GM19372 (cell line): Measurements from ENCODE around the gene MINDY4.

Experiments used
- ATAC-seq: cut with Tn5 transposase; IDR thresholded peaks from one replicate; pipeline ENCODE4 v1.9.1; 2021; ENCODE audit warnings: mild to moderate bottlenecking, low read depth, moderate library complexity; ENCODE audit not compliant: unreplicated experiment

MINDY4 gene

DNA sequence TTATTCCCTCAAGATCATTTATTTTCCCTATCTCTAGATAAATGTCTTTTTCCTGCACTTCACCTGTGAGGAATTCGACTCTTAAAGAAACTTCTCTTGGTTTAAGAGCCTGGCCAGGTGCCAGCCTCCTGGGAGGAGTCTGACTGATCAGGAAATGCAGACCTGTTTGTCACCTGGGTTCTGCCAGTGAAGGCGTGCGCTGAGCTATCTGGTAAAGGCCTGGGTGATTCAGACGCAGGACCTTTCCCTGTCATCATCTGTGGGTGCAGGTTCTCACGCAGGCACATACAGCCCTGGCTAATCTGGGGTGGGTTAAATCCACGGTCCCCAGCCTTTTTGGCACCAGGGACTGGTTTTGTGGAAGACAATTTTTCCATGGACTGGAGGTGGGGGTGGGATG, 75.2 kb downstream of the MINDY4 start:
- no peak for ATAC-seq

DNA sequence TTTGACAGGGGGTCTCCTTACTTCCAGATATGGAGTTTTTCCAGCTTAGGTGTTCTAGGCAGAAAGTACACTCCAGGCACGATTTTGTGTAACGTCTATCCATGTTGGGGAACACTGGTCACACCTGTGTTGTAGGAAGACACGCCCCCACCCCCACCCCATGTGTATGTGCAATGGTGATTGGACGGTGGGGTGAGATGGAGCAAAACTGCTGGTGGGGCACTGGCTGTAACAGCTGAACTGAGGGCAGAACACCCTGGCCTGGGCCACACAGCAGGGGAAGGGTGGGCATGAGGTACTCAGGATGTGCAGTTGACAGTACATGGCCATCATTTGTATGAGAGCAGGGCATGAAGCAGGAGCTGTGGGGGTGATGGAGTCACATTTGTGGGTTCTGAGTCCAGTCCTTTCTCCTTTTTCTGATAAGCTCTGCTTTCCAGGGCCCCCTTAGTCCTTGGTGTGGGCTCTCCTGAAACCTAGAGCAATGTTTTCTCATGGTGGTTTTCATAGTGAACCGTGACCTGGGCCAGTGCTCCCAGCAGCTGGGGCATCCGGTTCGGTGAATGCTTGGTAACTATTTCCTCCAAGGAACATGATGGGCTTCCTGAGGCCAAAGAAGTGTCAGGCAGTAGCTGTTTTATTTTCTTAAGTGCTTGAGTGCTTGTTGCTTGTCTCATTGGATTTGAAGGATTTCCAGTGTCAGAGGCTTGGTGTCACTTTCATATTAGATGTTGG, 77.1 kb downstream of the MINDY4 start:
- no peak for ATAC-seq

DNA sequence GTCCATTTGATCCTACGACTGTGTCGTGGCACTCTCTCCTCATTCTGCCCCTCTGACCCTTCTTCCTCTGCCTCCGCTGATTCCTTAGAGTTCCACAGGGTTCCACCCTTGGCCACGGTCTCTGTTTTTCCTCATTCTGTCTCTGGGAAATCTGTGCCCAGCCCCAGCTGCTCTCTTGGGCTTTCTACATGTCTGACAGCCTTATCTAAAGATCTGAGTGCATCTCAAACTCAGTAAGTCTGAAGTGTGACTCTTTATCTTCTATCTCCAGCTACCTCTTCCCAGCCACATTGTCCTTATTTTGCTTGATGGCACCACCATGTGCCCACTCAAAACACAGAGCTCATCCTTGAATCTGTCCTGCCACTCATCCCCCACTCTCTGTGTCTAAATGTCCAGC, 78.3 kb downstream of the MINDY4 start:
- no peak for ATAC-seq

DNA sequence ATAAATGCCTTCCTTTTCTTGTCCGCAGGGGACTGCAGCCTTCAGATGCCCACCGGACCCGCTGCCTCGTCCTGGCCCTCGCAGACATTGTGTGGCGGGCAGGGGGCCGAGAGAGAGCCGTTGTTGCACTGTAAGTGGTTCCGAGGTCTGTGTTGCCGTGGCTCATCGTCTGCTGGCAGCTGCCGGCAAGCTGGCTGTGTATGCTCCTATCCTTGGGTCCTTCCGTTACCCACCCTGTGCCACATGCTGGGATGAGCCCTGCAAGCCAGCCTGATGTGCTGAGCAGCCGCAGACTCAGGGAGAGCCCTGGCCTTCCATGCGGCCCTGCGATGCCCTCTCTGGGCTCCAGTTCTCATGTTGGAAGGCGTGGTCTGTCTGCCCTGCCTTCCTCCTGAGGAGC, 79.2 kb downstream of the MINDY4 start:
- no peak for ATAC-seq

DNA sequence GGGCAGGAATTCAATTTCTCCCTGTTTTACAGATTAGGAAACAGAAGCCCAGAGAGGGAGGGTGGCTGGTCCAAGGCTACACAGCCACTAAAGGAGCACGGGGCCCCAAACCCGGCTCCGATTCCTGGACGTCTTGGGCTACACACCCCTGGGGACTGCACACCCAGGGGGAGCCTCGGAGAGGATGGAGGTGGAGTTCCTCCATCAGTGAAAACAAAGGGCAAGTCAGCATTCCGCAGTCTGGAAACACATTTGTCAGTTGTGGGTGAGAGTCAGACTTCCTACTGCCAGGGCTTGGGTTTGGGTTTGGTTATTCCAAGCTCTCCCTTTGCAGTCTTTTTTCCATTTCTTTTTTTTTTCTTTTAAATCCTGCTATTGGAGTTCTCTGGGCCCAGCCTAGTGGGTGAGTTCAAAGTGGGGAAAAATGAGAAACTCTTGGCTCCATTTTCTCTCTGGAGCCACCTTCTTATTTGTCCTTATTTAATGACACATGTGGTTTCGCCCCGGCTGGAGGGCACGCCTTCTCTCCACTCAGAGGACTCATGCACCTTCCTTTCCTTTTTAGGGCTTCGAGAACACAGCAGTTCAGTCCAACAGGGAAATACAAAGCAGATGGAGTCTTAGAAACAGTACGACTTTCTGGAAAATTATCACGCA, 80.6 kb downstream of the MINDY4 start:
- ATAC-seq, result no peak

DNA sequence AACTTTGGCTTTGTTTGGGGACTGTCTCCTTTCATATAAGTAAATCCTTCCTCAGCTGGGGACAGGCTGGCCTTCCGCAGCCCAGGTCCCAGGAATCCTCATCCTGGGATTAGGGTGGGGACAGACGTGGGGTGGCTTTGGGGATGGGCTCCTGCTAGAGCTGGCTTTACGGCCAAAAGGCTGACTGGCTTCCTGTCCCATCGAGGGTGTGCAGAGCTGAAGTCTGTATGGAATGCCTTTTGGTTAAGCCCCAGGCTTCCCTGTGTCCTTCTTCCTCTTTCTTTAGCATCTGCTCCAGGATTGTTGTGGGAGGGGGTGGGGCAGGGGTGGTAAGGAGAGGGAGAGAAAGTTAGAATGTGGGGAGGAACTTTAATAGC, 81.1 kb downstream of the MINDY4 start:
- ATAC-seq, result no peak

DNA sequence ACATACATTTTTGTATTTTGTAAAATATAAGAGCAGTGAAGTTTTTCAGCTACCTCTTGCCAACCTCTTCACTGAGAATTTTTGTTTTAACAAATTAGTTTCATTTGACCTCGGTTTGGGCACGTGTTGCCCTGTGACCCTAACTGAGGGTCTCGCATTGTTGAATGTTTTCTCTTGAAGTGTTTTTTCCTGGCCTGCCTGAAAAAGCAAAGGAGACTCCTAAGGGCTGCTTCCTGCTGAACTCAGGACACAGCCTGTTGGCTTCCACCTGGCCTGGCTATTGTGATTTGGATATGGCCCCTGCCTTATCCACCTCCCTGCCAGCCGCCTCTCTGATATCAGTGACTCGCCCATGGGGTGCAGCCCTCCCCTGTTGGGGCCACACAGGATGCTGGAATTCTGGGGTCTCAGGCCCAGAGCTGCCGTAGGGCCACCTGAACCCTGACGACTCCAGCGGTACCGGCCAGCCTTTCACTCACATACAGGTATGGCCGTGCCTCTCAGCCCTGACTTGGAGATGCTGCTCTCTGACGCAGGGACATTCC, 81.6 kb downstream of the MINDY4 start:
- no peak for ATAC-seq

DNA sequence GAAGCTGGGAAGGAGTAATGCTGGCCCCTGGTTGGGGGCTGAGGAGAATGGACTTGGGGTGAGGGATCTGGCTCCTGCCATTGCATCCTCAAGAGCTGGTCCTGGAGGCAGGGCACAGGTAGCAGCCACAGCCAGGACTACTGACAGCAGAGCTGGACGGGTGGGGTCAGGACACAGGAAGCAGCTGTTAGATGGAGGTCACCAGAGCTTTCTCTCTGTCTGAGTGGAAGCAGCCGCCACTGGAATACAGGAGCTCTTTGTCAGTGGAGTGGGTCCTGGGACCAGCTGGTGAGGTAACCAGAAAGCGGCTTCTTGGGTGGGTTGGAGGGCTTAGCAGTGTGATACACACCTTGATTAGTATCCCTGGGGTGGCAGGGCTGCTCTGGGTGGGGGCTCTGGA, 82.4 kb downstream of the MINDY4 start:
- no peak for ATAC-seq

DNA sequence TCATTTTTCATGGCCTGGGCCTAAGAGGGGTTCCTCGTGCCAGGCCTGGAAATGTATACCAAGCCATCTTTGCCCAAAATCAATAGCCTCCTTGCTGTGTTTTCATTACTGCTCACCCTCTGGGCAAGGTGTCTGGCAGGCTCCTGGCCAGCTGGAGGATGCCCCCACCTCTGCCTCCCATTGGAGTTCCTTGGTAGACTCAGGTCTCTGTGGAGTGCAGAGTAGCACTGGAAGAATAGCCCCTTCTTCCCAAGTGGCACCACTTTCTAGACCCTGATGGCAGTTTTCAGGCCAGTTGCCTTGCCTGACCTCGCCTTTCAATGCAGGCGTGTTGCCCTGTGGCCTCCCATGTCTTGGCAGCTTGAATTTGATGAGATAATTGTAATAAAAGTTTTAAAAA, 84.7 kb downstream of the MINDY4 start:
- ATAC-seq, result no peak

DNA sequence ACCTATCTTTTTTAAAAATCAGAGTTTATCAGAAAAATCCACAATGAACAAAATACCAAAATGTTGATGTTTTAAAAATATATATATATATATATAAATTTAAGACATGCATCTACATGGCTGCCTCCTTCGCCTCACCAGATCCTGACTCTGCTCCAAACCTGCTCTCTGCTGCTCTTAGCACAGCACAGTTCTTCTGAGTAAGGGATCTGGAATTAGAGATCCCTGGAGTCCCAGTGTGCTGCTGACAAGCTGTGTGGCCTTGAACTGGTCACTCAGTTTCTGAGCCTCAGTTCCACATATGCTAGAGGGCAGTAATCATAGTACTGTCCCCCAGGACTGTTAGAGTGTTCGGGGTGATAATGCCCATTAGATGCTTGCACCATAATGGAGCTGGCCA, 87.4 kb downstream of the MINDY4 start:
- no peak for ATAC-seq

DNA sequence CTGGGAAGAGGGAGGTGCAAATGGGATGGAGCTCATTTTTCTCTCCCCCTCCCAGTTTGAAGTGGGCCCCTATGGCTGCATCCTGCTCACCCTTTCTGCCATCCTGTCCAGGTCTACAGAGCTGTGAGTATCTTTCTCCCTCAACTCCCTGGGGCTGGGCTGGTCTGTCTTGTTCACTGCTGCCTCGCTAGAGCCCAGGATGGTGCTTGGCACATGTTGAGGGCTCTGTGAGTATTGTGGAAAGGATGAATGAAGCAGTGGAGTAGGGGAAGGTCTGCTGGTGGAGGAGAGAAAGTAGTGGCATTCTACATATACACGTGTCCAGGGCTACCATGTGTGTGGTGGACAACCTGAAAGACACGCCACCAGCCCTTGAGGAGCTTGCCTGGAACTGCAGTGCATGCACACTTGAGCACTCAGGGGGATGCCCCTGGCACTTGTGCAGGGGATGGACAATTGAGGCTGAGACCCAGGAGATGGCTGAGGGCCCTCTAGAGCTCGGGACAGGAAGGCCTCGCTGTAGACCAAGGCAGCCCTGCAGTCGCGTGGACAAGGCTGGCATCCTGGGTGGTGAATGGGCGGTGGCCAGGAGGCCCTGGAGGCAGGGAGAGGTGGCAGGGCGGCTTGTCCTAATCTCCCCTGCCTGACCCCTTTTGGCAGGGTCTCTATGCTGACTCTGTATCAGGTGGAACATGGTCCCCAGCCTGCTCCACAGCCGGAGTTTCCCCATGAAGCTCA, 88.2 kb downstream of the MINDY4 start:
- no peak for ATAC-seq

DNA sequence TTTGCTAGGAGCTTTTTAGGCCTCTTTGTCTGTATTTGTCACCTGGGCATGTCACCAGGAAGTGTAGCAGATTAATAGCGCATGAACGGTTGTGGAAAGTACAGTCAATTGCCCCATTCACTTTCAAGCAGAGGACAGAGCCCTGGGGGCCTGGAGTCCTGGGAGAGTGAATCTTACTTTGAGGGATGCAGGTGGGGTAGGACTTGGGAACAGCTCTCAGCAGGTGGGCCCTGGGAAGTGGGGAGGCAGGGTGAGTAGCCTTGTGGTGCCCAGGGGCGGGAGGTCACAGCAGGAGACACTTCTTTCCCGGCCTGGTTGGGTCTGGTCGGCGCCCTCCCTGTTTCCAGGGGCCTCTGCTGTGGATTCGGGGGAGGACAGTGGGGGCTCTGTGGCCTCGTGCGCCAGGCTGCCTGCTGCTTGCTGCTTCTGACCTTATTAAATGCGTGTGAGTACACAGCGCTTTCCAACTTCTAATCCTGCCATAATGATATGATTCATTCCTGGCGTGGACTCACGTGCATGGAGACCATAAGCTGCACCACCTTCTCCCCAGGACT, 88.8 kb downstream of the MINDY4 start:
- ATAC-seq, result no peak

DNA sequence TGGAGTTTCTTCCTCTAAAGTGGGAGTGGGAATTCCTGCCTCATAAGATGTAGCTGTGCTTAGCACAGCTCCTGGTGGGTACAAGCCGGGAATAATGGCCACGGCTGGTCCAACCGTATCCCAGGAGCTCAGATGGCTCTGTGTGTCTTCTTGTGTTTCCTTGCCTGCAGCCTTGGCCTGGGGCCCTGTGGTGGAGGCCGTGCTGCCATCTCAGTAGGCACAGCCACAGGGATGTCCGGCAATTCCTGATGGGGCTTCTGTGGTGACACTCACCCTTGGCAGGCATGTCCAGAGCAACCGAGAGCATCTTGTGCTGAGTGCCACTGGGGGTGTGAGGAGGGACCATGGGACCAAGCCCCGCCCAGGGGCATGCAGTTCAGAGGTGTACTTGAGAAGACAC, 90.4 kb downstream of the MINDY4 start:
- ATAC-seq, result no peak

DNA sequence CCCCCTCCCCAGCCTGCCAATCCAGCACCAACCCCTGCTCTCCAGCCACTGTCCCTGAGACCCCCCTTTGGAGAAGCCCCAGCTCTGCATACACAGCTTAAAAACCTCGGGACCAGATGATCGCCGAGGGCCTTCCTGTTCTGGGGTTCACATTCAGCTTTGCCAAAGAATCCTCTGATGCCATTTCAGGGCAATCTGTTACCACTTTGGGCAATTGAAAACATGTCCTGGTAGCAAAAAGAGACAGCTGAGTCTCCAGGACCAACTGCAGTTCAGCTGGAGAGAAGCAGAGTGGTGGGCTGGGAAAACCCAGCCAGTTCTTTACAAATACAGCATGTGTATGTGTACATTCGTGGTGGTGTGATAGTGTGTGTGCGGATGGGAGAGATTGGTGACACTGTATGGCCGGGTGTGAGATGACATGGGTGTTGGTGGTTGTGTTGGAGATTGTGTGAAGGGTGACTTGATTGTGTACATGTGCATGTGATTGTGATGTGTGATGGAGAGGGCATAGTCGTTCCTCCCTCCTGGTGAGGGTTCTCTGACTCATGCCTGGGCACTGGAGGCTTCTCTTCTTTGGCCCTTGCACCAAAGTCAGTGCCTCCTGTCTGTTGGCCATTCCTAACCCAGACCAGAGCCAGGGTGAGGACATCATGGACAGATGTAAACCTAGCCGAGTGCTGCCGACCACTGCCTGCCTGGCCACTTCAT, 91.9 kb downstream of the MINDY4 start:
- ATAC-seq, result no peak

DNA sequence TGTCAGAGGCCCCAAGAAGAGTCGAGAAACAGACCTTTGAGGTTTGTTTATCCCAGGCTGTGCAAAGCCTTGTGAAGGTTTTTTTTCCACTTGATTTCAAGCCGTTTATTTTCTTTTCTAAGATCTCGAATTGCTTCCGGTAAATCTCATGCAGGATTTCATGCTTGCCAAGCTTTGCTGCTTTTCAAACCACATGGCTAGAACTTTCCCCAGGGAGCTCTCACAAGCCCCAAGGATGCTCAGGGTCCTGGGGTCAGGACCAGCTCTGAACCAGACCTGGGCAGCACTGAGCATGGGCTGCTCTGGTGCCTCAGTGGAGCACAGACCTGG, 92.5 kb downstream of the MINDY4 start:
- no peak for ATAC-seq

DNA sequence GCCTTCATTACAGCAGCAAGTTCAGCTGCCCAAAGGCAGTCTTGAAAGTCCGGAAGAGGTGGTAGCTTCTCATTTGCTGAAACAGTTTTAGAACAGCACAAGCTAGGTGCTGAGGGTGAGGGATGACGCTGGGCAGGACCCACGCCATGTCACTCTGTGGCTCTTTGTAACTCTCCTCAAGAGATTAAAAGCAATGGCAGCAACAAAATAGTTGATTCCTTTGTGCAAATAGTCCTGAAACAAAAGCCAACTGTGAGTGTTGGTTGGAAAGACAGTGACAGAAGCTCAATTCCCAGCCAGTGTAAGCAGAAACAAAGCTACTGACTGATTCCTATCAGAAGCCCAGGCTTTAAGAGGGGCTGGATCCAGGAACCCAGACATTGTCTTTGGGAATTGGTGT, 92.9 kb downstream of the MINDY4 start:
- ATAC-seq, result no peak

DNA sequence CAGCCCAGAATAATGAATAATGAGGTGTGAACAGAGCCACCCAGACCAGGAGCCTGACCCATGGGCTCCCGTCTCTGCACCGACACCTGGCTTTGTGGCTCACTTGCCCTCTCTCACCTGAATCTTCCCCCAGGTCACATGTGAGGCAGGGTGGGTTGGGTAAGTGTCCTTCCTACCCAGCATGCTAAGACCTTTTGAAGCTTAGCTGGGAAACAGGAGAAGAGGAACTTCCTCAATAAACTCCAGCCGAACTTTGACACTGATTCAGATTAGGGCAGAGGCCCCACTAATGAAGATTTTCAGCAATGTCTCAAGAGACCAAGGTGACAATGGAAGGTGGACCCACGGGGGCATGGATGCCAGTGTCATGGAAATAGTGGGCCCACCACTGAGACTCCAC, 93.9 kb downstream of the MINDY4 start:
- ATAC-seq, result no peak

DNA sequence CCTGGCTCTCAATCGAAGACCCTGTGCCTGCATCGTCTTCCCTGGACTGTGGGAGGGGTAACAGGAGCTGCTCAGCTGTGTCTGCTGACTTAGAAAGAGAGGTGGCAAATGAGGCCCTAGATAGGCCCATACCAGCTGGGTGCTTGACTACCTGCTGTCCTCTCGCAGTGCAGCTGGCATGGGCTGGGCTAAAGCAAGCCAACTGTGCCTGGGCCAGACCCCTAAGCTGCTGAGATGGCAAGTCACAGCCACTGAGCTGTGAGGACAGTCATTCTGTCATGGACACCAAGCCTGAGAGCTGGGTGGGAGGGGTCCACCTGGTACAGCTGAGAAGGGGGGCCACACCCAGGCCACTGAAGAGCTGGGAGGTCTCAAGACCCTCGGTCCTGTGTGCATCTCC, 94.6 kb downstream of the MINDY4 start:
- no peak for ATAC-seq

DNA sequence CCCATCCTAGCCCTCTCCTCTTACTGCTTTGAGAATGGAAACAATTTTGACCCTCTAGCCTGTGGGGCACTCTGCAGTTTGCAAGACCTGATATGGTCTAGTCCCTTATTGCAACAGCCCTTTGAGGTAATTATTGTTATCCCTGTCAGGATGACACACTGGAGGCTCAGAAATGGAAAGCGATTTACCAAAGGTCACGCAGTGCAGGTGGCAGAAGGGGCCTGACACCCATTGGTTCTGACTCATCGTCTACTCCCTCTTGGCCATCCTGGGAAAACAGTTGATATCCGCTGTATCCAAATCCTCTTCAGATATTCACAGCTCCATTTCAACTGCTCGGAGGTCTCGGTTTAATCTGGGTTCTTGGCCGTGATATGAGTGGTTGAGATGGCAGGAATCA, 95.7 kb downstream of the MINDY4 start:
- no peak for ATAC-seq

DNA sequence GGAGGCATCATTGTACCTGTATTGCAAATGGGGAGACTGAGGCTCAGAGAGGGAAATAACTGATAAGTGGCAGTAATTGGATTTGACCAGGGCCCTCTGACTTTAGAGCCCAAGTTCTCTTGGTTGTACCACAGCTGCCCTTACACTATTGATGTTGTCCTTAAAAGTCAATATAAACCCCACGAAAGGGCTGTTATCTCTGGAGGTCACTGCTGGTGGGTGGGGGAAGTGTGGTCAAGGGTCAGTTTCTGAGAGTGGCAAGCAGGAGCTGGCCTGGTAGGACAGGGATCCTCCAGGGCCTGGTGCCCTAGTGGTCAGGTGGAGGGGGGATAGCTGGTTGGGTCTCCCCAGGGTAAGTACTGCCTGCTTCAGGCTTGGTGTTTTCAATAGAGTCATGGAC, 96.3 kb downstream of the MINDY4 start:
- no peak for ATAC-seq
